HG02763 (cell line): Measurements from ENCODE around the gene GANC.
"Not testable (repeated sequence)": the region's sequence is repeated elsewhere in the genome, so short reads cannot be mapped to it uniquely, and the experiment has no call there.

Experiments used
- ATAC-seq: cut with Tn5 transposase; IDR thresholded peaks from one replicate; pipeline ENCODE4 v1.9.1; 2021; ENCODE audit warnings: mild to moderate bottlenecking, moderate library complexity; ENCODE audit not compliant: unreplicated experiment

GANC gene

GRCh38 chr15:42282344-42282743 lies 9.3 kb downstream of the GANC start:
- no peak for ATAC-seq

- no peak for ATAC-seq
These were observed 9.9 kb downstream of the GANC start for GRCh38 chr15:42282926-42283325.

GRCh38 chr15:42283671-42284070 lies 10.7 kb downstream of the GANC start:
- no peak for ATAC-seq

- ATAC-seq: no peak
These were observed 11.6 kb downstream of the GANC start for GRCh38 chr15:42284551-42284950.

- no peak for ATAC-seq
These were observed 12.0 kb downstream of the GANC start for GRCh38 chr15:42285034-42285433.

- no peak for ATAC-seq
These were observed 13.5 kb downstream of the GANC start for GRCh38 chr15:42286445-42287029.

GRCh38 chr15:42287931-42288330 lies 14.9 kb downstream of the GANC start:
- ATAC-seq: no peak

- ATAC-seq: no peak
These were observed 16.2 kb downstream of the GANC start for GRCh38 chr15:42289166-42289565.

GRCh38 chr15:42301004-42301403 lies 28.0 kb downstream of the GANC start:
- not testable (repeated sequence) for ATAC-seq

GRCh38 chr15:42306681-42307080 lies 33.7 kb downstream of the GANC start:
- ATAC-seq: no peak

- ATAC-seq: no peak
These were observed 40.5 kb downstream of the GANC start for GRCh38 chr15:42313463-42313862.

- ATAC-seq: no peak
These were observed 41.8 kb downstream of the GANC start for GRCh38 chr15:42314818-42315217.

- ATAC-seq: no peak
These were observed 42.5 kb downstream of the GANC start for GRCh38 chr15:42315521-42315920.

GRCh38 chr15:42316282-42316805 lies 43.3 kb downstream of the GANC start:
- ATAC-seq: not testable (repeated sequence)

- no peak for ATAC-seq
These were observed 46.2 kb downstream of the GANC start for GRCh38 chr15:42319206-42319605.

GRCh38 chr15:42324308-42324707 lies 51.3 kb downstream of the GANC start:
- ATAC-seq: no peak

GRCh38 chr15:42329161-42329560 lies 56.2 kb downstream of the GANC start:
- ATAC-seq: no peak

GRCh38 chr15:42329992-42330391 lies 57.0 kb downstream of the GANC start:
- ATAC-seq: no peak

- ATAC-seq: no peak
These were observed 58.2 kb downstream of the GANC start for GRCh38 chr15:42331235-42331634.

GRCh38 chr15:42332331-42332730 lies 59.3 kb downstream of the GANC start:
- no peak for ATAC-seq

GRCh38 chr15:42335074-42335473 lies 62.1 kb downstream of the GANC start:
- ATAC-seq: no peak

- ATAC-seq: not testable (repeated sequence)
These were observed 63.6 kb downstream of the GANC start for GRCh38 chr15:42336650-42337049.

GRCh38 chr15:42337104-42337503 lies 64.1 kb downstream of the GANC start:
- ATAC-seq: not testable (repeated sequence)
